ENCODE measurements around the gene PIK3AP1.

GRCh38 chr10:96768136-96768535 is 47.8 kb upstream of the PIK3AP1 start:
- TF ChIP-seq POLR2A (IDR thresholded peaks at IDR 0.05; ENCODE audit: insufficient read depth in 1 of 2, low read depth in 2 of 2, low read length in 2 of 2) (no peak), CTCF (CRISPR knock-in tag; IDR thresholded peaks at IDR 0.05) (no peak), CREB1 (IDR thresholded peaks at IDR 0.05) (no peak), CREB1 (CRISPR knock-in tag; IDR thresholded peaks at IDR 0.05) (no peak), SP4 (CRISPR knock-in tag; IDR thresholded peaks at IDR 0.05) (no peak), YY1 (IDR thresholded peaks at IDR 0.05; ENCODE audit: insufficient read depth, insufficient replicate concordance, low read depth, low read length) (no peak), ZNF318 (CRISPR knock-in tag; IDR thresholded peaks at IDR 0.05) (no peak), ZBTB7A (CRISPR knock-in tag; IDR thresholded peaks at IDR 0.05) (no peak), ELF1 (CRISPR knock-in tag; IDR thresholded peaks at IDR 0.05) (no peak), HINFP (CRISPR knock-in tag; IDR thresholded peaks at IDR 0.05; ENCODE audit: low read depth) (no peak), GATAD1 (CRISPR knock-in tag; IDR thresholded peaks at IDR 0.05) (no peak), ETS1 (CRISPR knock-in tag; IDR thresholded peaks at IDR 0.05) (no peak)
